GM12878 (cell line): ENCODE results near the gene CAMTA1.

Source experiments
- DPF2 ChIP-seq: fragments of 450-650 bp; IDR thresholded peaks from 2 replicates; pipeline ENCODE4 v1.6.1; 2017; ENCODE audit warnings: mild to moderate bottlenecking
- POLR2A ChIP-seq: IDR thresholded peaks from 2 replicates; pipeline ENCODE4 v1.6.1; 2011; ENCODE audit warnings: low read depth, mild to moderate bottlenecking, low read length
- POLR2AphosphoS5 ChIP-seq: IDR thresholded peaks from 2 replicates; pipeline ENCODE4 v1.6.1; 2011; ENCODE audit warnings: mild to moderate bottlenecking, low read length, inconsistent platforms
- RAD51 ChIP-seq: fragments of 450-650 bp; IDR thresholded peaks from 2 replicates; pipeline ENCODE4 v1.6.1; 2016; ENCODE audit warnings: moderate library complexity, mild to moderate bottlenecking, inconsistent platforms
- TARDBP ChIP-seq: IDR thresholded peaks from 2 replicates; pipeline ENCODE4 v1.6.1; 2016; ENCODE audit warnings: borderline replicate concordance
- ZBED1 ChIP-seq: IDR thresholded peaks from 2 replicates; pipeline ENCODE4 v1.6.1; 2016; ENCODE audit warnings: borderline replicate concordance
- ZNF24 ChIP-seq: fragments of 450-650 bp; IDR thresholded peaks from 2 replicates; pipeline ENCODE4 v1.6.1; 2017; ENCODE audit warnings: antibody characterized with exemption, mild to moderate bottlenecking
- ZNF274 ChIP-seq: IDR thresholded peaks from one replicate; pipeline ENCODE4 v1.8.0; 2011; ENCODE audit not compliant: insufficient read length, insufficient read depth
- TF ChIP-seq, protein P1 (sequence below), 3 experiments: IDR thresholded peaks in 2 of 3; conservative IDR thresholded peaks in 1 of 3; 2 replicates each; pipeline ENCODE4 v1.5.1; 2011; ENCODE audit warnings: low read depth in 3 of 3, low read length in 3 of 3, mild to moderate bottlenecking in 3 of 3, control low read depth in 2 of 3, moderate library complexity in 2 of 3, inconsistent platforms in 1 of 3, mixed read lengths in 1 of 3; ENCODE audit not compliant: control insufficient read depth in 2 of 3, insufficient read depth in 1 of 3; ENCODE audit errors: extremely low read depth in 1 of 3
- TF ChIP-seq, protein P2 (sequence below): IDR thresholded peaks from 2 replicates; pipeline ENCODE4 v1.6.1; 2012; ENCODE audit warnings: low read length, inconsistent platforms

DNA sequence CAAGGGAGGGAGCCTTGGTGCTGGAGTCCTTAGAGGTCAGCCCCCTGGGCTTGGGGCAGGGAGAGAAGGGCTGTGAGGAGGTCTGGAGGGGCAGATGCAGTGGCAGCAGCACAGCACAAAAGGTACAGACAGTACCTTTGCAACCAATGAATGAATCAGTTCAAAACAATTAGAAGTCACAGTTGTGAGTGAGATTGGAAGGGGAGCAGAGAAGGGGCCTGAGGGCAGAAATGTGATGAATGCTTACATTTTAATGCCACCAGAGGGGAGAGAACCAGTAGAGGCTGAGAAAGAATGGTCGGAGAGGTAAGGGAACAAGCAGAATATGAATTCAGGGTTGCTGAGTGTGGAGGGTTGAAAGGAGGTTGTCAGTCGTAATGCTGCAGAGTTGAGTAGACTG is 24.2 kb downstream of the CAMTA1 start:
- no peak for TF ChIP-seq POLR2A
- TF ChIP-seq, protein P1, sequence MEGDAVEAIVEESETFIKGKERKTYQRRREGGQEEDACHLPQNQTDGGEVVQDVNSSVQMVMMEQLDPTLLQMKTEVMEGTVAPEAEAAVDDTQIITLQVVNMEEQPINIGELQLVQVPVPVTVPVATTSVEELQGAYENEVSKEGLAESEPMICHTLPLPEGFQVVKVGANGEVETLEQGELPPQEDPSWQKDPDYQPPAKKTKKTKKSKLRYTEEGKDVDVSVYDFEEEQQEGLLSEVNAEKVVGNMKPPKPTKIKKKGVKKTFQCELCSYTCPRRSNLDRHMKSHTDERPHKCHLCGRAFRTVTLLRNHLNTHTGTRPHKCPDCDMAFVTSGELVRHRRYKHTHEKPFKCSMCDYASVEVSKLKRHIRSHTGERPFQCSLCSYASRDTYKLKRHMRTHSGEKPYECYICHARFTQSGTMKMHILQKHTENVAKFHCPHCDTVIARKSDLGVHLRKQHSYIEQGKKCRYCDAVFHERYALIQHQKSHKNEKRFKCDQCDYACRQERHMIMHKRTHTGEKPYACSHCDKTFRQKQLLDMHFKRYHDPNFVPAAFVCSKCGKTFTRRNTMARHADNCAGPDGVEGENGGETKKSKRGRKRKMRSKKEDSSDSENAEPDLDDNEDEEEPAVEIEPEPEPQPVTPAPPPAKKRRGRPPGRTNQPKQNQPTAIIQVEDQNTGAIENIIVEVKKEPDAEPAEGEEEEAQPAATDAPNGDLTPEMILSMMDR (IDR thresholded peaks at IDR 0.05 in 2 of 3, conservative IDR thresholded peaks at IDR 0.05 in 1 of 3; ENCODE audit: control insufficient read depth in 2 of 3, extremely low read depth in 1 of 3, insufficient read depth in 1 of 3, low read depth in 3 of 3, low read length in 3 of 3): no peak
- no peak for TF ChIP-seq ZNF24
- TF ChIP-seq TARDBP: no peak
- no peak for TF ChIP-seq ZBED1
- no peak for TF ChIP-seq DPF2
- TF ChIP-seq, protein P2, sequence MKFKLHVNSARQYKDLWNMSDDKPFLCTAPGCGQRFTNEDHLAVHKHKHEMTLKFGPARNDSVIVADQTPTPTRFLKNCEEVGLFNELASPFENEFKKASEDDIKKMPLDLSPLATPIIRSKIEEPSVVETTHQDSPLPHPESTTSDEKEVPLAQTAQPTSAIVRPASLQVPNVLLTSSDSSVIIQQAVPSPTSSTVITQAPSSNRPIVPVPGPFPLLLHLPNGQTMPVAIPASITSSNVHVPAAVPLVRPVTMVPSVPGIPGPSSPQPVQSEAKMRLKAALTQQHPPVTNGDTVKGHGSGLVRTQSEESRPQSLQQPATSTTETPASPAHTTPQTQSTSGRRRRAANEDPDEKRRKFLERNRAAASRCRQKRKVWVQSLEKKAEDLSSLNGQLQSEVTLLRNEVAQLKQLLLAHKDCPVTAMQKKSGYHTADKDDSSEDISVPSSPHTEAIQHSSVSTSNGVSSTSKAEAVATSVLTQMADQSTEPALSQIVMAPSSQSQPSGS: no peak
- no peak for TF ChIP-seq POLR2AphosphoS5
- TF ChIP-seq ZNF274: no peak
- no peak for TF ChIP-seq RAD51
